ENCODE data around the gene ZNF414.
"Not testable (repeated sequence)": the region's sequence is repeated elsewhere in the genome, so short reads cannot be mapped to it uniquely, and the experiment has no call there.

ZNF414 gene

GRCh38 chr19:8513687-8514504, at the start of gene ZNF414:
Gene ZNF414, minus strand, starts transcription at chr19:8514167. Its CDS starts 121 bp downstream, at chr19:8514046.
- DNase-seq, result peak; percentile 98

- no peak for DNase-seq
Observed at GRCh38 chr19:8561075-8561764, 47.3 kb upstream of the ZNF414 start.

- DNase-seq, result no peak
Observed at GRCh38 chr19:8558325-8558724, 44.4 kb upstream of the ZNF414 start.

GRCh38 chr19:8557642-8558238, 43.8 kb upstream of the ZNF414 start:
- no peak for DNase-seq

- DNase-seq, result not testable (repeated sequence)
Observed at GRCh38 chr19:8553729-8554128, 39.8 kb upstream of the ZNF414 start.

GRCh38 chr19:8552810-8553209, 38.8 kb upstream of the ZNF414 start:
- peak; percentile 58 for DNase-seq

- DNase-seq, result no peak
Observed at GRCh38 chr19:8550070-8550469, 36.1 kb upstream of the ZNF414 start.

- no peak for DNase-seq
Observed at GRCh38 chr19:8545743-8546142, 31.8 kb upstream of the ZNF414 start.

GRCh38 chr19:8544168-8544567, 30.2 kb upstream of the ZNF414 start:
- no peak for DNase-seq

GRCh38 chr19:8539621-8540149, 25.7 kb upstream of the ZNF414 start:
- DNase-seq, result no peak

- DNase-seq, result no peak
Observed at GRCh38 chr19:8537099-8537498, 23.1 kb upstream of the ZNF414 start.

GRCh38 chr19:8536282-8536681, 22.3 kb upstream of the ZNF414 start:
- no peak for DNase-seq

- DNase-seq, result no peak
Observed at GRCh38 chr19:8532225-8532624, 18.3 kb upstream of the ZNF414 start.

GRCh38 chr19:8531470-8531869, 17.5 kb upstream of the ZNF414 start:
- no peak for DNase-seq

- DNase-seq, result no peak
Observed at GRCh38 chr19:8530061-8530679, 16.2 kb upstream of the ZNF414 start.

- no peak for DNase-seq
Observed at GRCh38 chr19:8529369-8530006, 15.5 kb upstream of the ZNF414 start.

- no peak for DNase-seq
Observed at GRCh38 chr19:8528500-8528899, 14.5 kb upstream of the ZNF414 start.

GRCh38 chr19:8526345-8527091, 12.6 kb upstream of the ZNF414 start:
- DNase-seq, result peak; percentile 89

- no peak for DNase-seq
Observed at GRCh38 chr19:8525401-8525684, 11.4 kb upstream of the ZNF414 start.

GRCh38 chr19:8519388-8519787, 5.4 kb upstream of the ZNF414 start:
- no peak for DNase-seq

GRCh38 chr19:8518536-8518935, 4.6 kb upstream of the ZNF414 start:
- DNase-seq, result no peak
